Stimulated activated CD4-positive, alpha-beta T cell treated with anti-CD3 and anti-CD28 coated beads, Interleukin-15, amount 100 ng/mL, for 1 hour (primary cell): Measurements from ENCODE around the gene PLA2G2E.

Experiments
- DNase-seq, 2 donors: peaks; one replicate each; pipeline ENCODE4 v3.0.0-alpha.2; 2020; ENCODE audit warnings: low read depth in 1 of 2, low spot score in 1 of 2

The PLA2G2E gene

GRCh38 chr1:19923137-19923952, at the start of gene PLA2G2E:
Gene PLA2G2E (minus strand): TSS chr1:19923617. CDS start chr1:19923559, 58 bp downstream.
- no peak for DNase-seq

GRCh38 chr1:19971664-19972063, 48.2 kb upstream of the PLA2G2E start:
- no peak for DNase-seq

GRCh38 chr1:19969898-19970660, 46.7 kb upstream of the PLA2G2E start:
- no peak for DNase-seq

GRCh38 chr1:19967808-19968207, 44.4 kb upstream of the PLA2G2E start:
- no peak for DNase-seq

GRCh38 chr1:19964542-19964941, 41.1 kb upstream of the PLA2G2E start:
- DNase-seq = no peak

- no peak for DNase-seq
These were observed 40.2 kb upstream of the PLA2G2E start for GRCh38 chr1:19963636-19964035.

GRCh38 chr1:19960591-19960990, 37.2 kb upstream of the PLA2G2E start:
- no peak for DNase-seq

- DNase-seq = no peak
These were observed 34.4 kb upstream of the PLA2G2E start for GRCh38 chr1:19957779-19958178.

GRCh38 chr1:19955534-19956170, 32.2 kb upstream of the PLA2G2E start:
- DNase-seq = no peak

- no peak for DNase-seq
These were observed 30.6 kb upstream of the PLA2G2E start for GRCh38 chr1:19954059-19954458.

GRCh38 chr1:19949016-19949415, 25.6 kb upstream of the PLA2G2E start:
- no peak for DNase-seq

GRCh38 chr1:19946971-19947370, 23.6 kb upstream of the PLA2G2E start:
- no peak for DNase-seq

GRCh38 chr1:19946331-19946751, 22.9 kb upstream of the PLA2G2E start:
- no peak for DNase-seq

GRCh38 chr1:19945914-19946313, 22.5 kb upstream of the PLA2G2E start:
- no peak for DNase-seq

- DNase-seq = no peak
These were observed 19.2 kb upstream of the PLA2G2E start for GRCh38 chr1:19942657-19943056.

- DNase-seq = no peak
These were observed 18.7 kb upstream of the PLA2G2E start for GRCh38 chr1:19942088-19942487.

- DNase-seq = no peak
These were observed 17.8 kb upstream of the PLA2G2E start for GRCh38 chr1:19941206-19941568.

- no peak for DNase-seq
These were observed 17.2 kb upstream of the PLA2G2E start for GRCh38 chr1:19940486-19941205.

- DNase-seq = no peak
These were observed 15.1 kb upstream of the PLA2G2E start for GRCh38 chr1:19938472-19938871.

- no peak for DNase-seq
These were observed 12.8 kb upstream of the PLA2G2E start for GRCh38 chr1:19936061-19936750.

GRCh38 chr1:19934336-19934735, 10.9 kb upstream of the PLA2G2E start:
- DNase-seq = no peak
